ENCODE measurements around the gene AASDH.
"Not testable (repeated sequence)": the region's sequence is repeated elsewhere in the genome, so short reads cannot be mapped to it uniquely, and the experiment has no call there.

Gene AASDH

DNA sequence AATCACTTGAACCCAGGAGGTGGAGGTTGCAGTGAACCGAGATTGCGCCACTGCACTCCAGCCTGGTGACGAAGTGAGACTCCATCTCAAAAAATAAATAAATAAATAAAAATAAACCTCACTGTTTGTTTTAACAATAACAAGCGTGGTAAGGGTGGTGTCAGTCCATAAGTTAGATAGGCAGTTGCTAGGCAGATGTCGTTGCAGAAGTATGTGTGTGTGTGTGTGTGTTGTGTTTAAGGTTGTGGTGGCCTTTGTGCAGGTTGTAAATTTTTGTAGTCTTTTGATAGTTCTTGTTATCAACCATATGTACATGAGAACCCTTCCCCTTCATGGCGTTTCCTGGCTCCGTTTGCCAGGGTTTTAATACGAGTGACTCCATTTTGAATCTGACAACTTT, 4.0 kb upstream of the AASDH start:
- DNase-seq (ENCODE audit: low read depth in 4 of 4, low spot score in 1 of 4) = no peak

DNA sequence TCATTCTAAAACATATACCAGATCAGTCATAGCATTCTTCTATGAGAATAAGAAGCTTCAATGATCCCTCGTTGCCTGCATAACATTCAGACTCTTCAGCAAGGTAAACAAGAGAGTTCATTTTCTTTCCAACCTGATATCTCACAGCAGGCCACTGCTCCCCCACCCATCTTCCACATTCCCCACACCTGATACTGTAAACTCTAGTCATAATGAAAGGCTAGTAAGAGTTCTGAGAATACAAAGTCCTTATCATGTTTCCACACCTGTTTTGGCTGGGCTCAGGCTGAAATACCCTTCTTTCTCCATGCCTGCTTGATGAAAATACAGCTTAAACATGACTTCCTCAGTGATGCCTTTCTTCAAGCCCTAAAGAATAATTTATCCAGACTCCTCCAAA, 2.3 kb upstream of the AASDH start:
- DNase-seq (ENCODE audit: low read depth in 4 of 4, low spot score in 1 of 4) = no peak

DNA sequence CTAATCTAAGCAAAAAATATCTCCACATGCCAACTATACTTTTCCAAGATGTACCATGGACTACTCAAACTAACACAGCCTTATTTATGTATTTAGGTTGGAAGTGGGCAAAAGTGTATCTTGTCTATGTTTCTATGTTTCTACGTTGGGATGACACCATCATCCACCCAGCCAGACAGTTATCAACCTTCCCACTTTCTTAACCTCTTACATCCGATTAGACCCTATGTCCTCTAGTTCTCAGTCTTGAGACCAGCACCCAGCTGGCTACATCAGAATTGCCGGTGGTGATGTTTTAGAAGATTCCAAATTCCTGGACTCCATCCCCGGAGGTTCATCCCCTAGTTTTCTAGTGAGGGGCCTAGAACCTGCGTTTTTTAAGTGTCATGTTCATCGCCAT, 1.0 kb upstream of the AASDH start:
- DNase-seq (ENCODE audit: low read depth in 4 of 4, low spot score in 1 of 4) = no peak

DNA sequence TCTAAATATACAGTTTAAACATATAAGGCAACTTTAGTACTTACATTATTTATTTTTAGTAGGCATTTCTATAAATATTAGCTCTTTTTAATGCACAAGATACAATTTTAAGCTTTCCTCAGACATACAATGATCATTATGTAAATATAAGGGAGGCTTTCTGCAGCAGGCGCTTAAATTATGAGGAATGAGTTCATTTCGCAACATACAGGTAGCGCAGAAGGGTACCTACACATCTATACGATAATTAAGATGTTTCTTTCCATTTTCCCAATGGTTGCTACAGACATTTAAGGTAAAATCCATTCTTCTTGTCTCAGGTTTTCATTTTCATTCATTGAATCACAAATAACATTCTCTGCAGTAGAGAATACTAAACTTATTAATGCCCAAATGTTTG, 1.2 kb downstream of the AASDH start:
- DNase-seq (ENCODE audit: low read depth in 4 of 4, low spot score in 1 of 4) = no peak

DNA sequence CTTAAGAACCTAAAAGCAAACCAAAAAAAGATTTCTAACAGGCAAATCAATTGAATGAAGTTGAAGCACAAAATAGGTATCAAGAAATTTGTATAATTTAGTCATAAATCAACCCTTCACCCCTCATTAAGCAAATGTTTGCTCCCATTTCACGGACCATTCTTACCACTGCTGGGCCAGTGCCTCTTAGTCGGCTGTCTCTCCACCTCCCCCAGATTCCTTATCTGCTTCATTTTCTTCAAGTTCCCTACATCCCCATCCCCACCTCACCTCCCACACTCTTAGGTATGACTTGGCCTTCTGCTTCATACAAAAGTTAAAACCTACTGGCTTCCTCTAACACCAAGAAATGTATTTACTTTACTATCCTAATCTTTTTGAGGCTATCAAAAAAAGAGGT, 11.8 kb downstream of the AASDH start:
- no peak for DNase-seq (ENCODE audit: low read depth in 4 of 4, low spot score in 1 of 4)

DNA sequence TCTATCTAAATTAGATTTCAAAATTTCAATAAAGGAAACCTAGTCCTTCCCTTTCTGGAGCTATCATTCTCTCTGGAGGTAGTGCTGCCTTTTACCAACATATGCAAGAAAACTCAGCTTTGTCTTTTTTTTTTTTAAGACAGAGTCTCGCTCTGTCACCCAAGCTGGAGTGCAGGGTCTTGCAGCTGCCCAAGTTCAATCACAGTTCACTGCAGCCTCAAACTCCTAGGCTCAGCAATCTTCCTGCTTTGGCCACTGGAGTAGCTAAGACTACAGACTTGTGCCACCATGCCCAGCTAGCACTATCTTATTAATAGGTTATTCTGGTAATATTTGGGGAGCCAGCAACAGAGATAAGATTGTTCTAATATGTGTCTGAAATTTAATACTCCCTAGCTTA, 12.3 kb downstream of the AASDH start:
- DNase-seq (ENCODE audit: low read depth in 4 of 4, low spot score in 1 of 4) = no peak

DNA sequence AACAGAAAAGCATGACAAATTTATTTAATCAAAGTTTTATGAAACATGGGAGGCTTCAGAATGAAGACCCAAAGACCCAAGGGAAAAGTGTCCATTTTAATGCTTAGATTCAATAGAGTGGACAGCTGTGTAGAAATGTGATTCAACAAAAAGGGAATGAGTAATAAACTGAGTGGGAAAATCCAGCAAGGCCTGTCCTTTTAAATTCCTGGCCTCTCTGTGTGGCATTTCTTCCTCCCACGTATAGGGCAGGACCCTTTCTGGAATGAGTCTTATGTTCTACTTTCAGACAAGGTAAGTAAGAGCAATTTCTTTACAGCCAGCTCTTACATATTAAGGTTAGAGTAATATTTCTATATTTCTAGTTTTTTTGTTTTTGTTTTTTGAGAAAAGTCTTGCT, 14.5 kb downstream of the AASDH start:
- DNase-seq (ENCODE audit: low read depth in 4 of 4, low spot score in 1 of 4) = no peak

DNA sequence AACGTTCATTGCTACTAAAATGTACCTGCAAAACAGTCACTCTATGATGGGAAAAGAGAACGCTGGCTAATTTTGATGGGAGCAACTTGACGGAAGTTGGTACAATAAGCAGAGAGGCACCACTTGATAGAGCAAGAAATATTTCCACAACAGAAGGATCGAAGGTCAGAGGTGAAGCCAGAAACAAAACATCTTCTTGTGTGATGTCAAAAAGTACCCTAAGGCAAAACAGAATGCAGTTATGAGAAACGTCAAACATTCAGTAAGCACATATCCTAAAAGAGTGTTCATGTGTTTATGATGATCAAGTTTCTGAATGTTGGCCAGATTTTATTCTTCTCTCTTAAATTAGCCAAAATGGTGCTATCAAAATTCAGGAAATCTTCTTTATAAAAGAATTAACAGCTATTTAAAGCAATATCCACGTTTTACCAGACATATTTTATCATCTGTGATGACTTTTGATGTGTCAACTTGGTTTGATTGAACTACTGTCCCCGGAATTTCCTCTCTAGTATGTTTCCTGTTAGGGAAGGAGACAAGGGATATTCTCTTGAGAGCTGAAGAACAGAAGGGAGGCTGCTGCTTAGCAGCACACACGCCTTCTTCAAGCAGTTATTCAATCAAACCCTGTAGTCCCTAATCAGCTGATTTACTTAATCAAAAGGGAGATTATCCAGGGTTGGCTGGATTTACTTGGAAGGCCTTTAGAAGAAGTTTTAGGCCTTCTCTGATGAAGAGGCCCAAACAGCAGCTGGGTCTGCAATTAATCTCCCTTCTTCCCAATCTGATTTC, 15.7 kb downstream of the AASDH start:
- DNase-seq (ENCODE audit: low read depth in 4 of 4, low spot score in 1 of 4) = no peak

DNA sequence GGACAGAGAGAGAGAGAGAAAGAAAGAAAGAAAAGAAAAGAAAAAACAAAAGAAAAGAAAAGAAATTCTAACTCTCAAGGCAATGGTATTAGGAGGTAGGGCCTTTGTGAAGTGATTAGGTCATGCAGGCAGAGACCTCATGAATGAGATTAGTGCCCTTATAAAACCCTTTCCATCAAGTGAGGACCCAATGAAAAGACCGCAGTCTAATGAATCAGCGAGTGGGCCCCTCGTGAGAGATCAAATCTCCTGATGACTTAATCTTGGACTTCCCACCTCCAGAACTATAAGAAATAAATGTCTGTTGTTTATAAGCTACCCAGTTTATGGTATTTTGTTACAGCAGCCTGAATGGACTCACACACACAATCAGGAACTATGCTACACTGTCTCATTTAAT, 16.9 kb downstream of the AASDH start:
- DNase-seq (ENCODE audit: low read depth in 4 of 4, low spot score in 1 of 4) = no peak

DNA sequence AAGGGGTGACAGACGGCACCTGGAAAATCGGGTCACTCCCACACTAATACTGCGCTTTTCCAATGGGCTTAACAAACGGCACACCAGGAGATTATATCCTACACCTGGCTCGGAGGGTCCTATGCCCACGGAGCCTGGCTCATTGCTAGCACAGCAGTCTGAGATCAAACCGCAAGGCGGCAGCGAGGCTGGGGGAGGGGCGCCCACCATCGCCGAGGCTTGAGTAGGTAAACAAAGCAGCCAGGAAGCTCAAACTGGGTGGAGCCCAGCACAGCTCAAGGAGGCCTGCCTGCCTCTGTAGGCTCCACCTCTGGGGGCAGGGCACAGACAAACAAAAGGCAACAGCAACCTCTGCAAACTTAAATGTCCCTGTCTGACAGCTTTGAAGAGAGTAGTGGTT, 24.3 kb downstream of the AASDH start:
- not testable (repeated sequence) for DNase-seq (ENCODE audit: low read depth in 4 of 4, low spot score in 1 of 4)

DNA sequence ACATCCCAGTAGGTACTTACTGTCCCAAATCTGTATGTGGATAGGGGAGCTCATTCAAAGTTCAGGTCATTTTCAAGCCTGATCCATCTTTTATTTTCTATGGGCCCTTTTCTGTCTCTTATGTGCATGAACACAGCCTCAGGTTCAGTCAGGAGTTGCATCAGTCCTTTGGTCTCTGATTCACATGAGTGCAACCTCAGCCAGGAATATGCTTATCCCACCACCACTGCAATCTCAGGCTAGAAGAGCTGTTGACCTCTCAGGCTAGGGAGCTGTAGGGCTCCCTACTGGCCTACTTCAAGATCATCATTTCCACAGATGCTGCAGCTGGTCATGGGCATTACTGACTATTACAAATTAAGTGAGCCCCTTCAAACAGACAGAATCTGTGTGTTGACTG, 27.2 kb downstream of the AASDH start:
- DNase-seq (ENCODE audit: low read depth in 4 of 4, low spot score in 1 of 4) = no peak

DNA sequence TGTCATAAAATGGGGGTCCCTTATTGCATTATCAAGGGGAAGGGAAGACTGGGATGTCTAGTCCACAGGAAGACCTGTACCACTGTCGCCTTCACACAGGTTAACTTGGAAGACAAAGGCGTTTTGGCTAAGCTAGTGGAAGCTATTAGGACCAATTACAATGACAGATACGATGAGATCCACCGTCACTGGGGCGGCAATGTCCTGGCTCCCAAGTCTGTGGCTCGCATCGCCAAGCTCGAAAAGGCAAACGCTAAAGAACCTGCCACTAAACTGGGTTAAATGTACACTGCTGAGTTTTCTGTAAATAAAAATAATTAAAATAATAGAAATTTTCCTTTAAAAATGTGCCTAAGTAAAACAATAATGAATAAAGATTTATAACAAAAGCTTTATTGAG, 30.6 kb downstream of the AASDH start:
- no peak for DNase-seq (ENCODE audit: low read depth in 4 of 4, low spot score in 1 of 4)

DNA sequence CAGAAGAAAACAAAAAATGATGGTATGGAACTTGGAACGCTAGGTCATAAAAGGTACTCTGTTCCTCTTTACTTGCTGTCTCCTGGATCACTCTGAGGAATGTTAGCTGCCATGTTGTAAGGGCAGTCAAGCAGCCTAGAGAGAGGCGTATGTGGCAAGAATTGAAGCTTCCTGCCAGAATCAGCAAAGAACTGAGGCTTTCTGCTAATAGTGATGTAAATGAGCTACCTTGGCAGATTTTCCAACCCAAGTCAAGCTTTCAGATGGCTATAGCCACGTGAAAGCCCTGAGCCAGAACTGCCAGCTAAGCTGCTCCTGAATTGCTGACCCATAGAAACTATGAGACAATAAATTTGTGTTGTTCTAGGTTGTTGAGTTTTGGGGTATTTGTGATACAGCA, 38.7 kb downstream of the AASDH start:
- DNase-seq (ENCODE audit: low read depth in 4 of 4, low spot score in 1 of 4) = no peak

DNA sequence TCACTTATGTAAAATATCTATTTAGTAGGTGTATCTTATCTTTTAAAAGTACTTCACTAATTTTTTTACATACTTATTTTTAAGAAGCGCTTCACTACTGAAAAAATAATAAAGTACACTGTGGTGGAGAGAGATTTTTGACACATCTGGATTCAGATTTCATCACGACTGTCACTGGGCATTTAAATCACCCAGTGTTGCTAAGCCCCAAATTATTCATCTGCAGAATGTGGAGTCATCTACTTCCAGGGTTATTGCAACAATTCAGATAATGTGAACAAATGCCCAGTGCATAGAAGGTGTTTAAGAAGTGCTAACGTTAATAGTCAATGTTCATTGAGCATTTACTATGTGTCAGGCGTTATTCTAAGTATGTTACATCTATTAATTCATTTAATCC, 41.8 kb downstream of the AASDH start:
- no peak for DNase-seq (ENCODE audit: low read depth in 4 of 4, low spot score in 1 of 4)

DNA sequence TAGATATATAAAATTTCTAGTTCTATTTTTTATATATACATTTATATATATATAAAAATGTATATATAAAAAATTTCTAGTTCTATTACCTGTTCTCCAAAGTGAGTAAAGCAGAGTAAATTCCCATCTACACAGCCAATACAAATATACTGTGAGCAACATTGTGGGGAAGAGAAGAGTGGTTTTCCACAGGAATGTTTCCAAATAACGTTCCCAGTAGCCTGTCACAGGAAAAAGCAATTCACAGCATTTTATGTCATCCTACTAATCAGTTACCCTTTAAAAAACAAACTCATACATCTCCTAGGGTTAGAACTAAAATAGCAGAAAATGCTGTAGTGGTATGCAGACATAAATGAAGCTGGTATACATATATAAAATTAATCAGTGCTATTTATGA, 44.5 kb downstream of the AASDH start:
- DNase-seq (ENCODE audit: low read depth in 4 of 4, low spot score in 1 of 4) = no peak

DNA sequence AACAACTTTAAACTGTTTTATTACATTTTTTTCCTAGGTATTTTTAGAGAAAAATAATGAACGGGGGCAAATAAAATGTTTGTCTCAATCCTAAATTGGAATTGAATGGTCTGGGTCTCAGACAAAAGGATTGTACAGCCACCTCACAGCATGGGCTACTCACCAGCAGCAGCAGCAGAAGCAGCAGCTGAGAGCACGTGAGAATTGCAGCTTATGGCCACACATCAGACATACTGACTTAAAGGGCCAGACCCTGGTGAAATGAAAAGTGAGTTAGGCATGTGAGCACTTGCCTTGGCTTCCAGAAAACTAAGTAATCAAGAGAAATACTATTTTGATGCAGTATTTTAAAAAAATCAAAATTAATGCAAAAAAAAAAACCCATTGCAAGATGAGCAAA, 56.6 kb downstream of the AASDH start:
- DNase-seq (ENCODE audit: low read depth in 4 of 4, low spot score in 1 of 4) = no peak

DNA sequence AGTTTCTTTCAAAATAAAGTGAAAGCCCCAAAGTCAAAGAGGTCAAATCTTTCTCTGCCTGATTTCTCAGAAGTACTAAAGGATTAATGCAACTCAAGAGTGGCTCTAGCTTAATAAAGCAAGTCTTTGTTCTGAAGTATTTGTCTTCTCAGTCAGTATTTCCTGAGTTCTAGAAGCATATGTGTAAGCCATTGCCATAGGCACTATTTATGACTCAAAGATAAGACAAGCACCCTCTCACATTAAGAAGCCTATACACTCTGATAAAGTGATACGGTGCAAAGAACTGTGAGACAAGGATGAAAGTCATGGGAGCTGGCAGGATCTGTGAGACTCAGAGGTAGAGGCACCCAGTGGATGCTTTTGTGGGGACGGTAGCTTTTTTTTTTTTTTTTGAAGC, 60.9 kb downstream of the AASDH start:
- DNase-seq (ENCODE audit: low read depth in 4 of 4, low spot score in 1 of 4) = no peak

DNA sequence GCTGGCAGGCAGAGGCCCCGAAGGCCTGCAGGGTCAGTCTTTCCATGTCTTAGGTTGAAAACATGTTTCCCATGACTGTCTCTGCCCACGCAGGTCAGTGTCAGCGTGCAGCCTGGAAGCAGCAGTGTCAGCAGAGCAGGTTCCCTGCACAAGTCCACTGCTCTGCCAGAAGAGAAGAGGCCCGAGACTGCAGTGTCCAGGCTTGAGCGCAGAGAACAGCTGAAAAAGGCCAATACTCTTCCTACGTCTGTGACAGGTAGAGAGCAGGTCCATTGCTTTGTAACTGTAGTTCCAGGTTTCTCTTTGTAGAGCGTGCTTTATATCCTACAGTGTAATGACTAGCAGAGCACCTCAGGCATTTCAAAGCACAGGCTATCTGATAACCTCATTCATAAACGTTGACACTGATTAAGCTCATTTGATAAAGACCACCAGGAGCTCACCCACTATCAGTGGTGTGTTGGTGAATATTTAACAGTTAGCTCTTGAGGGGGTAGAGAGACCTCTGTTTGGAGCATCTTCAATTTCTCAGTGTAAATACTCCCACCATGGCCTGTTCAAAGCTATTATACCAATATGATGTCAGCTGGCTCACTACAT, 63.2 kb downstream of the AASDH start:
- DNase-seq (ENCODE audit: low read depth in 4 of 4, low spot score in 1 of 4) = no peak

DNA sequence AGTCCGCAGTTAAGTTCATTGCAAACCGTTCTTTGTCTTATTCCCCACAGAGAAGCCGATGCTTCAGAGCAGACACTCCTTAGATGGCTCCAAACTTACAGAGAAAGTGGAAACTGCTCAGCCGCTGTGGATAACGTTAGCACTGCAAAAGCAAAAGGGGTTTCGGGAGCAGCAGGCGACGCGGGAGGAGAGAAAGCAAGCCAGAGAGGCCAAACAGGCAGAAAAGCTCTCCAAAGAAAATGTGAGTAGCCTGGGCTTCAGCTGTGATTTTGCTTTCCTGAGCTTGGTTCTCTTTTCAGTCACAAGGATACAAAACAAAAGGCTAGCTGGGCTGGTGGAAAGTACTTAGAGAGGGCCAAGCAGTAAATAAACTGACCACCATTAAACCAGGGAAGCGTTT, 64.0 kb downstream of the AASDH start:
- DNase-seq (ENCODE audit: low read depth in 4 of 4, low spot score in 1 of 4) = no peak

DNA sequence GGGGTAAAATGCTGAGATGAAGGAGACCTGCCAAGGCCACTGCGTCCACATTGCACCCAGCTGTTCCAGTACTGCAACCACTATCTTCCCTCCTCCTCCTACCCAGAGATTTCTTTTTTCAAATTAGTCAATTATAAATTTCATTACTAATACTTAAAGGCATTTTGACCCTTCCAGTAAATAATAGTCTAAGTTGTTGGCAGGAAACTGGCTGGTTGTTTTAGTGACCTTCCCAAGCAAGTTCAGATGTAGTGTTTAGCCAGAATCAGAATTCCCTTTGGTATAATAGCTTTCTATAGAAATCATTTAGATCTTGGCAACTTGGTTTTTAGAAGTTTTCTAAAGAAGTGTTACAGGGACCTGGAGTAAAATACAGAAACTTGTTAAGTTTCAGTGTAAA, 66.0 kb downstream of the AASDH start:
- DNase-seq (ENCODE audit: low read depth in 4 of 4, low spot score in 1 of 4) = no peak

DNA sequence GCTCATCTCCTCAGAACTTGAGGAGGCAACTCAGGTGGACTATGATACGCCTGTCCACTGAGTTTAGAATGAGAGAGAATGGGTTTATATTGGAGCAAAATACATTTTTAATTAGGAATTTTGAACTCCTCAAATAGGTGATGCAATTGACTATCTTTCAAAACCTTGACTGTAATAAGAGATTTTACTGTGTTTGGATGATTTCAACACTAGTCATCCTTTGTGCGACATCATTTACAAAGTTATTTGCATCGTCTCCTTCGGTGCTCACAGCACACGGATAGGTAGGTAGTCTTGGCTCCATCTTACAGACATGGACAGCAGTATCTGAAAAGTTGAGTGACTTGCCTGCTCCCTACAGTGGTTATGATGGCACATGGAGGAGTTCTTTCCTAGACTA, 67.0 kb downstream of the AASDH start:
- DNase-seq (ENCODE audit: low read depth in 4 of 4, low spot score in 1 of 4) = no peak

DNA sequence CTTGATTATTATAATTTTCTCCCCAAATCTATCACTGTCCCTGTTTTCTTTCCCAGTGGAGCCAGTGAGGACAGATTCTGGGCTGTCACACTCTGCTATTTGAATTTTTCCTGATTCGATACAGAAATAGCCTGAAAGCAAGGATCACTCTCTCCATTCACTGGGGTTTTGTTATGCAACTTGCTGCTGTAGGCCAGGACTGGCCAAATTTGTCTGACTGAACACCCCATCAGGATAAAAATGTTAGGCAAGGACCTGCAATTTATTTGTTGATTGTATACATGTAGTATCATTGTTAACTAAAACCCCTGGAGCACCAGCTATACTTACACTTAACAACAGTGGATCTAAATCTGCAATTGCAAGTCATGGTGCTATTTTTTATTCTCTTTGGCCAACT, 68.7 kb downstream of the AASDH start:
- DNase-seq (ENCODE audit: low read depth in 4 of 4, low spot score in 1 of 4) = no peak

DNA sequence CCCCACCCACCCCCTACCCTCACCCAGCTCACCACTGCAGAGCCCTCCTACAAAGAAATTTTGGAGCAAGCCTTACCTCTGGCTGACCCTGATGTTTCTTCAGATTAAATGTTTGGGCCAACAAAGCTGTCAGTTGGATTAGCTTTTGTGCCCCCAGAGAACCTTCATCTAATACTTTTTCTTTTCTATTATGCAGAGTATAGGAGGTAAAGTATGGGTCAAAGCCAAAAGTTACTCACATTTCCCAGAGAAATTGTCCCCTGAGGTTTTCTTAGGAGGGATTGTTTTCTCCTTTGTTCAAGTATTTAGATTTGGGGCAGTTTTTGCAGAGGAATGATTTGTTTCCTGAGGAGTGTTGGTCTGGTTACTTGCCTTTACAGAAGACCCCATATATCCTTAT, 69.5 kb downstream of the AASDH start:
- no peak for DNase-seq (ENCODE audit: low read depth in 4 of 4, low spot score in 1 of 4)
